Upper lobe of left lung (tissue), 6 donors: ENCODE data around the gene SELPLG. TPM values are rescaled to one million over a fixed set of nuclear protein-coding genes. Genes with fewer than 3 reads are reported as not detected.
"Not testable (repeated sequence)": the region's sequence is repeated elsewhere in the genome, so short reads cannot be mapped to it uniquely, and the experiment has no call there.

Source experiments
- ATAC-seq, 2 donors: fragments of 200-7000 bp; cut with Tn5 transposase; one replicate each; pipeline ENCODE4 v1.9.1; 2022; ENCODE audit warnings: mild to moderate bottlenecking in 2 of 2, moderate library complexity in 2 of 2; ENCODE audit not compliant: low FRiP score in 2 of 2
- DNase-seq, 2 donors: peaks; one replicate each; pipeline ENCODE4 v3.0.0-alpha.2; 2019 to 2020
- H3K27ac ChIP-seq, 4 donors: fragments of 200-600 bp; sonication (generic); one replicate each; pipeline ENCODE4 v1.5.1; 2016 to 2019
- H3K27me3 ChIP-seq, 4 donors: fragments of 200-600 bp; sonication (generic); one replicate each; pipeline ENCODE4 v1.5.1; 2017 to 2019
- H3K36me3 ChIP-seq, 4 donors: fragments of 200-600 bp; sonication (generic); one replicate each; pipeline ENCODE4 v1.5.1; 2016 to 2019
- H3K4me1 ChIP-seq, 4 donors: fragments of 200-600 bp; sonication (generic); one replicate each; pipeline ENCODE4 v1.5.1; 2018 to 2019
- H3K4me3 ChIP-seq, 4 donors: fragments of 200-600 bp; sonication (generic); one replicate each; pipeline ENCODE4 v1.5.1; 2017 to 2019; ENCODE audit warnings: mild to moderate bottlenecking in 2 of 4, moderate library complexity in 1 of 4
- H3K9me3 ChIP-seq, 4 donors: fragments of 200-600 bp; sonication (generic); one replicate each; pipeline ENCODE4 v1.5.1; 2018 to 2019
- CTCF ChIP-seq, 6 experiments: fragments of 450-650 bp in 4 of 6; fragments of 200-600 bp in 2 of 6; sonication (generic) in 2 of 6; IDR thresholded peaks; one replicate each; pipeline ENCODE4 v1.5.1; 2016 to 2019; ENCODE audit warnings: antibody characterized with exemption in 6 of 6
- EP300 ChIP-seq, 4 donors: sonication (generic); formaldehyde crosslinking; IDR thresholded peaks; one replicate each; pipeline ENCODE4 v1.5.1; 2017; ENCODE audit warnings: antibody characterized with exemption in 4 of 4, control low read depth in 2 of 4
- POLR2A ChIP-seq, 4 donors: fragments of 450-650 bp; IDR thresholded peaks; one replicate each; pipeline ENCODE4 v1.5.1; 2016 to 2017; ENCODE audit warnings: antibody characterized with exemption in 4 of 4, mild to moderate bottlenecking in 2 of 4
- POLR2AphosphoS5 ChIP-seq, 2 donors: sonication (generic); formaldehyde crosslinking; IDR thresholded peaks; one replicate each; pipeline ENCODE4 v1.5.1; 2017; ENCODE audit warnings: antibody characterized with exemption in 2 of 2
- WGBS, 2 donors: methylation state at CpG; one replicate each; pipeline ENCODE4 v1.1.5; 2017 to 2018; 5-methylcytosine and 5-hydroxymethylcytosine counted together
- total RNA-seq, 6 donors: library from RNA; depleted of rRNA in 4 of 6; stranded (reverse); fragments of >200 nt in 4 of 6; gene quantifications; one replicate each; pipeline versions ENCODE4 v1.1.0 to v1.2.1, GENCODE V29; 2016 to 2021
- donor health status: DM: no; HTN: no; CAD: no; lungs with moderate emphysema.
- donor health status: DM: no; HTN: yes; CAD: no; lungs with severe emphysema.

Gene SELPLG
- total RNA-seq, 6 donors from 2014 or later = 25.2 to 71.4 (median 42.5) TPM

DNA sequence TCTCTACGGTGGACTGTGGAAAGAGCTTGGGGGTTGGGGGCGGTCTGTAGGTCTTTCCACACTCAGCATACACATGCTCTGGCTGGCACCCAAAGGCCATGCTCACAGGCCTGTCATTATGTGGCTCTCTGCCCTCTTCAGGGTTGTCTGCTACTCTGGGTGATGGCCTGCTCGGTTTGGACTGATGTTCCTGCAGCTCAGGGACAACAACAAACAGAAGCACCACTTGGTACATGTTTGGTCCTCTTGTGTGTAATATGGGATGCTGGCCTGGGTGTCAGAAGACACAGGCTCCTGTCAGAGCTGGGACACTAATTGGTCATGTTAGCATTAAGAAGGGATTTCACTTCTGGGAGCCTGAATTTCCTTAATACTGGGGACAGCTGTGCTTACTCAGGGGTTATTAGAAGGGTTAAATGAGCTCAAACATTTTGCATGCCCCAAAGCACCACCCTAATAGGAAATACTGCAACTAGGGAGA is 32.7 kb upstream of the SELPLG start:
- no peaks in the 10 kb centered on the region for H3K9me3 ChIP-seq
- H3K36me3 ChIP-seq = peaks cover 0 to 5% (median 0%) of the 10 kb centered on the region in 4 donors
- 38 to 40% methylated on average over 2 to 3 of the region's 3 CpGs for WGBS, 2 donors
- peak overlapping the region in 3 of 4 donors; percentile 23 to 85 (median 64) for H3K27ac ChIP-seq
- no peak overlapping the region for H3K4me3 ChIP-seq
- no peak for DNase-seq
- peaks cover 36 to 53% (median 42%) of the 10 kb centered on the region in 4 donors for H3K4me1 ChIP-seq
- TF ChIP-seq POLR2A (IDR thresholded peaks at IDR 0.05) (no peak), POLR2AphosphoS5 (IDR thresholded peaks at IDR 0.05) (no peak), CTCF (IDR thresholded peaks at IDR 0.05) (no peak), EP300 (IDR thresholded peaks at IDR 0.05) (no peak)
- no peaks in the 10 kb centered on the region for H3K27me3 ChIP-seq
- ATAC-seq = peak; percentile 19 to 22

DNA sequence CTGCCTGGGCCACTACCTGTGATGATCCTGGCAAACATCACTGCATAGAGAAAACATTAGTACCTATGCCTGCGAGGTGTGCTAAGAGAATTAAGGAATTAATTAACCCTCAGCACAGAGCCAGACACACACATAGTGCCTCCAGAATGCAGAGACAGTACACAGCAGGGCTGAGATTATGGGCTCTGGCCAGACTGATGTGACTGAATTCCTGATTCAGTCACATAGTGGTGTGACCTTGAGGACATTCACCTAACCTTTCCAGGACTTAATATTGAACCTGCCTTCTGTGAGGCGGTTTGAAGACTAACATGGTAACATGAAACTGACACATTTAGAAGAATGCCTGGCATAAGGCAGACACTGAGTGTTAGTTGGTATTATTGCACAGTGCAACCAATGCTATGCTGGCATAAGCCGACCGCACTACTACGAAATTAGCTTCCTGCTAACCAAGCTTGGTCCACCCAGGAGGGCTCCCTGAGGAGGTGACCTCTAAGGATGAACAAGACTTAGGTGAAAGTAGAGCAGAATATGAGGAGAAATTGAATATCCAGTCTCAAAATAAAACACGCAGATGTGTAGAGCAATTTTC is 32.0 kb upstream of the SELPLG start:
- no peak for DNase-seq
- no peak for ATAC-seq
- no peaks in the 10 kb centered on the region for H3K9me3 ChIP-seq
- TF ChIP-seq POLR2A (IDR thresholded peaks at IDR 0.05) = no peak
- no peak for TF ChIP-seq EP300 (IDR thresholded peaks at IDR 0.05)
- no peak for TF ChIP-seq POLR2AphosphoS5 (IDR thresholded peaks at IDR 0.05)
- TF ChIP-seq CTCF (IDR thresholded peaks at IDR 0.05) = no peak
- peak overlapping the region; percentile 47 to 85 (median 72) for H3K27ac ChIP-seq
- H3K4me3 ChIP-seq = no peak overlapping the region
- peaks cover 36 to 53% (median 42%) of the 10 kb centered on the region in 4 donors for H3K4me1 ChIP-seq
- no peaks in the 10 kb centered on the region for H3K27me3 ChIP-seq
- peaks cover 0 to 9% (median 0%) of the 10 kb centered on the region in 4 donors for H3K36me3 ChIP-seq
- WGBS, 2 donors = 79 to 87% methylated on average over 6 of the region's 6 CpGs

- Histone ChIP-seq H3K27me3 (no peaks in the 10 kb centered on the region), H3K36me3 (peaks cover 0 to 15% (median 0%) of the 10 kb centered on the region in 4 donors), H3K4me1 (peaks cover 36 to 53% (median 42%) of the 10 kb centered on the region in 4 donors), H3K4me3 (no peak overlapping the region), H3K27ac (peak overlapping the region; percentile 74 to 85 (median 80)), H3K9me3 (no peaks in the 10 kb centered on the region)
- TF ChIP-seq CTCF (IDR thresholded peaks at IDR 0.05) (peak; percentile 90 to 96 (median 93)), EP300 (IDR thresholded peaks at IDR 0.05) (peak in 2 of 4 donors; percentile 47 to 49), POLR2AphosphoS5 (IDR thresholded peaks at IDR 0.05) (peak; percentile 61 to 92), POLR2A (IDR thresholded peaks at IDR 0.05) (no peak)
- ATAC-seq (peak; percentile 97), DNase-seq (peak in 1 of 2 donors; percentile 93)
- 9 to 10% methylated on average over 5 of the region's 5 CpGs for WGBS, 2 donors
These were observed 30.9 kb upstream of the SELPLG start for GRCh38 chr12:108664338-108665258.

- no peak for TF ChIP-seq POLR2AphosphoS5 (IDR thresholded peaks at IDR 0.05)
- no peak for TF ChIP-seq POLR2A (IDR thresholded peaks at IDR 0.05)
- TF ChIP-seq EP300 (IDR thresholded peaks at IDR 0.05) = no peak
- TF ChIP-seq CTCF (IDR thresholded peaks at IDR 0.05) = no peak
- H3K27me3 ChIP-seq = no peaks in the 10 kb centered on the region
- DNase-seq (no peak), ATAC-seq (no peak)
- peaks cover 0 to 23% (median 4%) of the 10 kb centered on the region in 4 donors for H3K36me3 ChIP-seq
- no peak overlapping the region for H3K4me3 ChIP-seq
- H3K9me3 ChIP-seq = no peaks in the 10 kb centered on the region
- WGBS, 2 donors = 99% methylated on average over 4 of the region's 4 CpGs
- H3K4me1 ChIP-seq = peaks cover 27 to 50% (median 38%) of the 10 kb centered on the region in 4 donors
- H3K27ac ChIP-seq = peak overlapping the region; percentile 74 to 85 (median 80)
These were observed 29.8 kb upstream of the SELPLG start for GRCh38 chr12:108663324-108664015.

- not testable (repeated sequence) for H3K4me3 ChIP-seq, DNase-seq, H3K27ac ChIP-seq, ATAC-seq, H3K9me3 ChIP-seq, H3K27me3 ChIP-seq, H3K4me1 ChIP-seq
- peaks cover 0 to 72% (median 23%) of the 10 kb centered on the region in 4 donors for H3K36me3 ChIP-seq
- WGBS, 2 donors = 96 to 97% methylated on average over 4 of the region's 4 CpGs
These were observed 24.4 kb upstream of the SELPLG start for GRCh38 chr12:108658115-108658514.
